Spleen (tissue), 11 donors: ENCODE results near the gene MIP. TPM values are rescaled to one million over a fixed set of nuclear protein-coding genes. Genes with fewer than 3 reads are reported as not detected.

Experiments
- DNase-seq: peaks from one replicate; pipeline ENCODE4 v3.0.0-alpha.2; 2020
- H3K27ac ChIP-seq, 8 donors: fragments of 200-600 bp; sonication (generic) in 7 of 8; 1 replicate in 4 of 8; 2 replicates in 4 of 8; pipeline versions ENCODE4 v1.5.0 to v1.8.0; 2016 to 2021; ENCODE audit warnings: inconsistent platforms in 4 of 8, mild to moderate bottlenecking in 4 of 8, moderate library complexity in 1 of 8
- H3K27me3 ChIP-seq, 7 donors: fragments of 200-600 bp; sonication (generic) in 6 of 7; replicated peaks in 1 of 7; 1 replicate in 4 of 7; 2 replicates in 3 of 7; pipeline versions ENCODE4 v1.5.0 to v1.8.0; 2016 to 2021; ENCODE audit warnings: inconsistent platforms in 3 of 7, mild to moderate bottlenecking in 1 of 7
- H3K36me3 ChIP-seq, 6 donors: fragments of 200-600 bp; sonication (generic) in 5 of 6; 1 replicate in 4 of 6; 2 replicates in 2 of 6; pipeline versions ENCODE4 v1.5.0 to v1.8.0; 2016 to 2021; ENCODE audit warnings: inconsistent platforms in 2 of 6
- H3K4me1 ChIP-seq, 6 donors: fragments of 200-600 bp; sonication (generic) in 5 of 6; 1 replicate in 3 of 6; 2 replicates in 3 of 6; pipeline versions ENCODE4 v1.5.0 to v1.8.0; 2016 to 2021; ENCODE audit warnings: inconsistent platforms in 3 of 6
- H3K4me3 ChIP-seq, 8 donors: fragments of 200-600 bp; sonication (generic) in 7 of 8; 1 replicate in 4 of 8; 2 replicates in 4 of 8; pipeline versions ENCODE4 v1.5.0 to v1.8.0; 2016 to 2021; ENCODE audit warnings: inconsistent platforms in 4 of 8, mild to moderate bottlenecking in 4 of 8, moderate library complexity in 2 of 8
- H3K9me3 ChIP-seq, 8 donors: fragments of 200-600 bp; sonication (generic) in 7 of 8; 1 replicate in 4 of 8; 2 replicates in 4 of 8; pipeline versions ENCODE4 v1.5.0 to v1.8.0; 2016 to 2021; ENCODE audit warnings: inconsistent platforms in 4 of 8
- CTCF ChIP-seq, 11 experiments: fragments of 200-600 bp in 7 of 11; fragments of 450-650 bp in 4 of 11; sonication (generic) in 4 of 11; IDR thresholded peaks in 8 of 11; conservative IDR thresholded peaks in 3 of 11; 1 replicate in 7 of 11; 2 replicates in 4 of 11; pipeline versions ENCODE4 v1.4.0 to v1.8.0; 2016 to 2021; ENCODE audit warnings: antibody characterized with exemption in 11 of 11, inconsistent platforms in 4 of 11, mild to moderate bottlenecking in 1 of 11
- POLR2A ChIP-seq, 3 donors: fragments of 450-650 bp; IDR thresholded peaks; one replicate each; pipeline ENCODE4 v1.5.1; 2017; ENCODE audit warnings: antibody characterized with exemption in 3 of 3, mild to moderate bottlenecking in 1 of 3
- POLR2AphosphoS5 ChIP-seq, 3 donors: sonication (generic); formaldehyde crosslinking; IDR thresholded peaks; one replicate each; pipeline ENCODE4 v1.5.1; 2017; ENCODE audit warnings: antibody characterized with exemption in 3 of 3
- WGBS, 5 donors: extraction: QIAGEN DNeasy Blood & Tissue Kit in 3 of 5; methylation state at CpG; one replicate each; pipeline versions ENCODE4 v1.1.5 to v1.1.7; 2013 to 2018; 5-methylcytosine and 5-hydroxymethylcytosine counted together
- intact Hi-C: fragments of 100-400 bp; cut with DNase I; formaldehyde crosslinking; loops from one replicate; pipeline ENCODE4 v1.15.0; 2023; ENCODE audit warnings: low total_unique reads
- polyA plus RNA-seq, 3 donors: library from polyadenylated mRNA; stranded (reverse); fragments of 200-250 nt; gene quantifications; one replicate each; pipeline ENCODE4 v1.2.1, GENCODE V29; 2013
- total RNA-seq, 7 donors: library from RNA; depleted of rRNA in 3 of 7; stranded (reverse); fragments of >200 nt in 3 of 7; fragmentation: NEBNext Ultra II Directional in 4 of 7; extraction: Animal tissue kit (Norgen Biotek cat#: 25700) in 4 of 7; gene quantifications; one replicate each; pipeline versions ENCODE4 v1.1.0 to v1.2.1, GENCODE V29; 2016 to 2021
- donor health status: healthy with polysubstance abuse.
- donor health status: DM: no; HTN: no; CAD: no; lungs with moderate emphysema.
- donor health status: DM: no; HTN: no; CAD: no.
- donor health status: Bipolar disorder and iron deficiency.
- donor health status: healthy.
- donor health status: DM: no; HTN: no; CAD: no.
- donor health status: DM: yes; HTN: yes; CAD: no.

The MIP gene
- total and polyA plus RNA-seq, 10 donors: 0.07 to 0.52 (median 0.14) TPM; not detected in 7

GRCh38 chr12:56434828-56435227, 19.6 kb downstream of the MIP start:
- Histone ChIP-seq H3K4me3 (no peak overlapping the region), H3K36me3 (peaks cover 0 to 43% (median 22%) of the 10 kb centered on the region in 6 donors), H3K27ac (no peak overlapping the region), H3K9me3 (no peaks in the 10 kb centered on the region), H3K27me3 (no peaks in the 10 kb centered on the region), H3K4me1 (no peaks in the 10 kb centered on the region)
- WGBS, 5 donors: 84 to 92% (median 90%) methylated on average over 6 of the region's 6 CpGs
- intact Hi-C loops: no loop called here
- TF ChIP-seq CTCF (IDR thresholded peaks at IDR 0.05 in 8 of 11, conservative IDR thresholded peaks at IDR 0.05 in 3 of 11) (no peak), POLR2A (IDR thresholded peaks at IDR 0.05) (no peak), POLR2AphosphoS5 (IDR thresholded peaks at IDR 0.05) (no peak)
- DNase-seq: no peak

GRCh38 chr12:56431850-56432249, 22.6 kb downstream of the MIP start:
- DNase-seq: no peak
- H3K4me3 ChIP-seq: no peak overlapping the region
- intact Hi-C loops: no loop called here
- TF ChIP-seq POLR2A (IDR thresholded peaks at IDR 0.05) (no peak), CTCF (IDR thresholded peaks at IDR 0.05 in 8 of 11, conservative IDR thresholded peaks at IDR 0.05 in 3 of 11) (no peak), POLR2AphosphoS5 (IDR thresholded peaks at IDR 0.05) (no peak)
- no peaks in the 10 kb centered on the region for H3K9me3 ChIP-seq
- no peak overlapping the region for H3K27ac ChIP-seq
- WGBS, 5 donors: 94 to 98% (median 97%) methylated on average over 3 of the region's 3 CpGs
- peaks cover 6 to 72% (median 42%) of the 10 kb centered on the region in 6 donors for H3K36me3 ChIP-seq
- H3K4me1 ChIP-seq: no peaks in the 10 kb centered on the region
- H3K27me3 ChIP-seq: no peaks in the 10 kb centered on the region

DNA sequence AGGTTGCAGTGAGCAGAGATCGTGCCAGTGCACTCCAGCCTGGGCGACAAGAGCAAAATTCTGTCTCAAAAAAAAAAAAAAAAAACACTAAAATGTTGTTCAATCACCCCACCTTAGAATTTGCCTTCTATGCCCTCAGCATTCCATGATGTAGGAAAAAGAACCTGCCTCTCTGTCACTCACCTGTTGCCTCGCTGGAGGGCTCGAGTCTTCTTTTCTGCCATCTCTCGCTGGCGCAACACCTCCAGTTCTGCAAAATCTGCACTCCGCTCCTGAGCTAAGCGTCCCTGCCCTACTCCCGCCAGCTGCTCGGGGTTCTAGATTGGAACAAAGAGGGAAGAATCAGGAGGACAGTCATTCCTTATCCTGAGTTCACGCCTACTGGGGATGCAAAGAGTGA, 23.2 kb downstream of the MIP start:
- Histone ChIP-seq H3K27me3 (no peaks in the 10 kb centered on the region), H3K4me1 (no peaks in the 10 kb centered on the region), H3K9me3 (no peaks in the 10 kb centered on the region), H3K36me3 (peaks cover 6 to 78% (median 43%) of the 10 kb centered on the region in 6 donors), H3K27ac (no peak overlapping the region), H3K4me3 (no peak overlapping the region)
- 93 to 97% (median 97%) methylated on average over 11 of the region's 11 CpGs for WGBS, 5 donors
- intact Hi-C loops: no loop called here
- no peak for TF ChIP-seq POLR2AphosphoS5 (IDR thresholded peaks at IDR 0.05)
- no peak for TF ChIP-seq POLR2A (IDR thresholded peaks at IDR 0.05)
- TF ChIP-seq CTCF (IDR thresholded peaks at IDR 0.05 in 8 of 11, conservative IDR thresholded peaks at IDR 0.05 in 3 of 11): no peak
- no peak for DNase-seq

GRCh38 chr12:56425940-56426438, 28.5 kb downstream of the MIP start:
- no peak for DNase-seq
- no peak for TF ChIP-seq CTCF (IDR thresholded peaks at IDR 0.05 in 8 of 11, conservative IDR thresholded peaks at IDR 0.05 in 3 of 11)
- TF ChIP-seq POLR2A (IDR thresholded peaks at IDR 0.05): no peak
- no peak for TF ChIP-seq POLR2AphosphoS5 (IDR thresholded peaks at IDR 0.05)
- Histone ChIP-seq H3K36me3 (peaks cover 6 to 98% (median 62%) of the 10 kb centered on the region in 6 donors), H3K4me3 (no peak overlapping the region), H3K4me1 (no peaks in the 10 kb centered on the region), H3K27ac (no peak overlapping the region), H3K27me3 (no peaks in the 10 kb centered on the region), H3K9me3 (no peaks in the 10 kb centered on the region)
- 57 to 65% (median 63%) methylated on average over 3 of the region's 3 CpGs for WGBS, 5 donors
- intact Hi-C loops: no loop called here
